Loucy (cell line): ENCODE results near the gene ZFP1.

ENCODE experiments used
- H2AFZ ChIP-seq: fragments of 200-600 bp; sonication (generic); 2 replicates; pipeline ENCODE4 v1.6.0; 2016; ENCODE audit warnings: antibody characterized with exemption, mild to moderate bottlenecking, low read length, moderate library complexity
- H3F3A ChIP-seq: fragments of 200-600 bp; 2 replicates; pipeline ENCODE4 v1.6.0; 2016; ENCODE audit warnings: antibody characterized with exemption, low read depth, mild to moderate bottlenecking
- H3K27me3 ChIP-seq: fragments of 200-600 bp; sonication (generic); 2 replicates; pipeline ENCODE4 v1.6.1; 2014; ENCODE audit warnings: low read length, mild to moderate bottlenecking; ENCODE audit not compliant: insufficient read depth, poor library complexity, severe bottlenecking
- H3K36me3 ChIP-seq: fragments of 200-600 bp; sonication (generic); 2 replicates; pipeline ENCODE4 v1.6.1; 2016; ENCODE audit warnings: low read length; ENCODE audit not compliant: insufficient read depth
- H3K4me1 ChIP-seq: fragments of 200-600 bp; sonication (generic); 2 replicates; pipeline ENCODE4 v1.5.1; 2014; ENCODE audit warnings: low read length, mild to moderate bottlenecking; ENCODE audit not compliant: insufficient read depth, poor library complexity, severe bottlenecking
- H3K4me2 ChIP-seq: fragments of 200-600 bp; sonication (generic); 2 replicates; pipeline ENCODE4 v1.6.0; 2014; ENCODE audit warnings: antibody characterized with exemption, low read length, low read depth, mild to moderate bottlenecking; ENCODE audit not compliant: poor library complexity, severe bottlenecking
- H3K4me3 ChIP-seq: fragments of 200-600 bp; sonication (generic); 2 replicates; pipeline ENCODE4 v1.5.1; 2014; ENCODE audit warnings: low read length, mild to moderate bottlenecking, mixed read lengths; ENCODE audit not compliant: poor library complexity, severe bottlenecking
- H3K79me2 ChIP-seq: fragments of 200-600 bp; sonication (generic); 2 replicates; pipeline ENCODE4 v1.6.1; 2014; ENCODE audit warnings: low read length; ENCODE audit not compliant: insufficient read depth
- H3K9ac ChIP-seq: fragments of 200-600 bp; sonication (generic); 2 replicates; pipeline ENCODE4 v1.6.0; 2014; ENCODE audit warnings: mild to moderate bottlenecking, low read depth, low read length, moderate library complexity; ENCODE audit not compliant: poor library complexity, severe bottlenecking
- H3K9me2 ChIP-seq: fragments of 200-600 bp; sonication (generic); replicated peaks from 2 replicates; pipeline ENCODE4 v1.6.1; 2016; ENCODE audit warnings: low read depth, low read length, mixed read lengths
- H3K9me3 ChIP-seq: fragments of 200-600 bp; sonication (generic); 2 replicates; pipeline ENCODE4 v1.6.1; 2014; ENCODE audit warnings: mild to moderate bottlenecking, antibody characterized with exemption, low read length, low read depth; ENCODE audit not compliant: insufficient read depth
- H4K20me1 ChIP-seq: fragments of 200-600 bp; sonication (generic); 2 replicates; pipeline ENCODE4 v1.6.0; 2014; ENCODE audit warnings: antibody characterized with exemption, low read length, mild to moderate bottlenecking; ENCODE audit not compliant: insufficient read depth, poor library complexity, severe bottlenecking
- CTCF ChIP-seq: fragments of 200-600 bp; sonication (generic); conservative IDR thresholded peaks from 2 replicates; pipeline ENCODE4 v1.5.1; 2014; ENCODE audit warnings: mild to moderate bottlenecking, antibody characterized with exemption, low read length
- EZH2phosphoT487 ChIP-seq: fragments of 200-600 bp; IDR thresholded peaks from 2 replicates; pipeline ENCODE4 v1.6.1; 2018; ENCODE audit warnings: antibody characterized with exemption, mild to moderate bottlenecking, moderate library complexity, borderline replicate concordance

ZFP1 gene

GRCh38 chr16:75202069-75202590 is 53.8 kb downstream of the ZFP1 start:
- Histone ChIP-seq H2AFZ (no peak overlapping the region), H3K9ac (no peak overlapping the region), H3K27me3 (no peaks in the 10 kb centered on the region), H3K4me1 (peaks cover 9% of the 10 kb centered on the region), H3K36me3 (no peaks in the 10 kb centered on the region), H3F3A (no peaks in the 10 kb centered on the region), H3K4me2 (no peak overlapping the region), H4K20me1 (no peaks in the 10 kb centered on the region), H3K79me2 (no peaks in the 10 kb centered on the region), H3K4me3 (no peak overlapping the region), H3K9me2 (no peaks in the 10 kb centered on the region), H3K9me3 (no peaks in the 10 kb centered on the region)
- TF ChIP-seq EZH2phosphoT487: no peak
- no peak for TF ChIP-seq CTCF

- Histone ChIP-seq H3K9ac (no peak overlapping the region), H3K4me2 (no peak overlapping the region), H3K9me2 (no peaks in the 10 kb centered on the region), H2AFZ (no peak overlapping the region), H3K4me1 (peaks cover 4% of the 10 kb centered on the region), H3K4me3 (no peak overlapping the region), H3F3A (no peaks in the 10 kb centered on the region), H3K9me3 (no peaks in the 10 kb centered on the region), H3K27me3 (no peaks in the 10 kb centered on the region), H3K79me2 (no peaks in the 10 kb centered on the region), H3K36me3 (no peaks in the 10 kb centered on the region), H4K20me1 (no peaks in the 10 kb centered on the region)
- no peak for TF ChIP-seq CTCF
- TF ChIP-seq EZH2phosphoT487: no peak
Measured at GRCh38 chr16:75203096-75203495, 54.8 kb downstream of the ZFP1 start.

GRCh38 chr16:75203667-75204409 is 55.5 kb downstream of the ZFP1 start:
- no peak for TF ChIP-seq CTCF
- H4K20me1 ChIP-seq: no peaks in the 10 kb centered on the region
- no peaks in the 10 kb centered on the region for H3F3A ChIP-seq
- no peaks in the 10 kb centered on the region for H3K9me3 ChIP-seq
- no peak overlapping the region for H3K9ac ChIP-seq
- H3K4me1 ChIP-seq: no peaks in the 10 kb centered on the region
- H2AFZ ChIP-seq: no peak overlapping the region
- no peaks in the 10 kb centered on the region for H3K36me3 ChIP-seq
- no peaks in the 10 kb centered on the region for H3K9me2 ChIP-seq
- no peak overlapping the region for H3K4me3 ChIP-seq
- H3K4me2 ChIP-seq: no peak overlapping the region
- no peaks in the 10 kb centered on the region for H3K79me2 ChIP-seq
- no peaks in the 10 kb centered on the region for H3K27me3 ChIP-seq
